GM12875 (cell line): ENCODE data around the gene RTTN.

Experiments
- H3K4me3 ChIP-seq: one replicate; pipeline ENCODE4 v1.5.1; 2011; ENCODE audit warnings: low read depth, low read length, control low read depth
- TF ChIP-seq, protein P1 (sequence below): IDR thresholded peaks from 2 replicates; pipeline ENCODE4 v1.5.1; 2011; ENCODE audit warnings: low read depth, mild to moderate bottlenecking, control low read depth, inconsistent platforms, low read length, moderate library complexity, borderline replicate concordance; ENCODE audit not compliant: insufficient read depth

Gene RTTN

DNA sequence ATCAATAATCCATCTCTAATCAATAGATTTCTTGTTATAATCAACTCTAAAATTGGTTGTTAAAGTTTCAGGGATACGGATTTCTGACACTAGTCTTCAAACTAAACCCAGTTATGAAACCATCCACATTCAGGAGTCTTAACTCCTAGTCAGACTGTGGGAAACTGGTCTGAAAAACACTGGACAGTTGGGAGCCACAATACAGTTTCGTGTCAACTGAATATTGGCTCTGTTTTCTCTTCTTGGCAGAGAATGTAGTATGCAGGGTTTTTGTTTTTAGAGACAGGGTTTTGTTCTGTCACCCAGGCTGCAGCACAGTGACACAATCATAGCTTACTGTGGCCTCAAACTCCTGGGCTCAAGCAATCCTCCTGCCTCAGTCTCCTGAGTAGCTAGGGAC is 123.1 kb downstream of the RTTN start:
- H3K4me3 ChIP-seq, result no peak overlapping the region
- TF ChIP-seq, protein P1, sequence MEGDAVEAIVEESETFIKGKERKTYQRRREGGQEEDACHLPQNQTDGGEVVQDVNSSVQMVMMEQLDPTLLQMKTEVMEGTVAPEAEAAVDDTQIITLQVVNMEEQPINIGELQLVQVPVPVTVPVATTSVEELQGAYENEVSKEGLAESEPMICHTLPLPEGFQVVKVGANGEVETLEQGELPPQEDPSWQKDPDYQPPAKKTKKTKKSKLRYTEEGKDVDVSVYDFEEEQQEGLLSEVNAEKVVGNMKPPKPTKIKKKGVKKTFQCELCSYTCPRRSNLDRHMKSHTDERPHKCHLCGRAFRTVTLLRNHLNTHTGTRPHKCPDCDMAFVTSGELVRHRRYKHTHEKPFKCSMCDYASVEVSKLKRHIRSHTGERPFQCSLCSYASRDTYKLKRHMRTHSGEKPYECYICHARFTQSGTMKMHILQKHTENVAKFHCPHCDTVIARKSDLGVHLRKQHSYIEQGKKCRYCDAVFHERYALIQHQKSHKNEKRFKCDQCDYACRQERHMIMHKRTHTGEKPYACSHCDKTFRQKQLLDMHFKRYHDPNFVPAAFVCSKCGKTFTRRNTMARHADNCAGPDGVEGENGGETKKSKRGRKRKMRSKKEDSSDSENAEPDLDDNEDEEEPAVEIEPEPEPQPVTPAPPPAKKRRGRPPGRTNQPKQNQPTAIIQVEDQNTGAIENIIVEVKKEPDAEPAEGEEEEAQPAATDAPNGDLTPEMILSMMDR, result no peak

DNA sequence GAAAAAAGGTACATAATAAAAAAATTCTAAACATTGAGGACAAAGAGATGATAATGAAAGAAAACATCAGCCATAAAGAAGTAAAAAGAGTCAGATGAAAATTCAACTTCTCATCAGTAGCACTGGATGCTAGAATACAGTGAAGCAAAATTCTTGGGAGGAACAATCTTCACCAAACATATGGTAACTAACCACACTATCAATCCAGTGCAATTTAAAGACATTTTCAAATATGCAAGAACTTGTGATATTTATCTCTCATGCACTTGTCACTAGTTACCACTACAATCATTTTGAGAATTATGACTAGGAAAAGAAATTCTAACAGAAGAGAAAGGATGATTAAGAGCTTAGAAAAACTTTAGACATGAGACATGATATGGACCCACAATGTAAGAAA is 127.4 kb downstream of the RTTN start:
- no peak overlapping the region for H3K4me3 ChIP-seq
- TF ChIP-seq, protein P1, result no peak

DNA sequence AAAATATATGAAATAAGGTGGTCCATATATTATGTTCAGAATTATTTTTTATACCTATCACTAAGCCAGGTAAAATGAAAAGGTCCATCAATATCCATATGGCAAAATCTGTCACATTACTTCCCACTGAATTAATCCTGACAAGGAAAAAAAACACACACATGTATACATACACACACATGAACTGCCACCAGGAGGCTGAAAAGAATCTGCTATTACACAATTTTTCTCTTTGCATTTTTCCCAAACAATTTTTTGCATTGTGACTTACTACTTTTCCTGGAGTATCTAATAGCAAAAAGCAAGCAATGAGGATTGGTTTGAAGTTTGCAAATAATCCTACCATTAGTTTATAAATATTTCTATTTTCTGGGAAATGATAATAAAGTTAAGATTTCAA is 129.6 kb downstream of the RTTN start:
- TF ChIP-seq, protein P1, result no peak
- H3K4me3 ChIP-seq, result no peak overlapping the region

DNA sequence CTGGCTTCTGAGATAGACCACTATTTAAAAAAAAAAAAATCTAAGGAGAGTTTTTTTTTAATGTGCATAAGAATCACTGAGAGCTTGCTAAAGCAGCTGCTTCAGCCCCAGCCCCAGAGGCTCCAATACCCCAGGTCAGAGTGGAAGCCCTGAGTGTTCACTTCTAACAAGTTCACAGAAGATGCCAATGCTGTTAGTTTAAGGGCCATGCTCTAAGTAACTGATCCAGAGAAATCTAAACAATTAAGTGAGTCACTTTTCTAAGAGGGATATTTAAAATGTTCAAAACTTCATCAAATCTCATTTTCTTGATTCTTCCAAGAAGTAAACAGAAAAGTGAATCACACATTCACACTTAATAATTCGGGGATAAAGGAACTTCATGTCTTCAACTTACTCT is 131.4 kb downstream of the RTTN start:
- TF ChIP-seq, protein P1, result no peak
- H3K4me3 ChIP-seq, result no peak overlapping the region

DNA sequence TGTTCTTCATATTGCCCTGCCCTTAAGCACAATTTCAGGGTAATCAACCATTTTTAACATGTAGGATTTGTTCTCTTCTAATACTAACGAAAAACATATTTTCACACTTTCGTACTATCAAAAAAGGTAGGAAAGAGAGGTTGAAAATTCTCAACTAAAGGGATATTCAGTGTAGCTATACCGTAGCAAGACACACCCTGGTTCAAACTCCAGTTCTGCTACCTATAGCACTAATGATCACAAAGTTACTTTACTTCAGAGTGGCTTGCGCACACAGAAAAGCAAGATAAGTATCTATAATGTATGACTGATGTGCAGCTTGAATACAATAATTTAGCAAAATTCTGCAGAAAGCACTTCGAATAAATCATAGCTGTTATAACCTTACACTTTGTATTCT is 132.1 kb downstream of the RTTN start:
- TF ChIP-seq, protein P1, result no peak
- H3K4me3 ChIP-seq, result no peak overlapping the region

DNA sequence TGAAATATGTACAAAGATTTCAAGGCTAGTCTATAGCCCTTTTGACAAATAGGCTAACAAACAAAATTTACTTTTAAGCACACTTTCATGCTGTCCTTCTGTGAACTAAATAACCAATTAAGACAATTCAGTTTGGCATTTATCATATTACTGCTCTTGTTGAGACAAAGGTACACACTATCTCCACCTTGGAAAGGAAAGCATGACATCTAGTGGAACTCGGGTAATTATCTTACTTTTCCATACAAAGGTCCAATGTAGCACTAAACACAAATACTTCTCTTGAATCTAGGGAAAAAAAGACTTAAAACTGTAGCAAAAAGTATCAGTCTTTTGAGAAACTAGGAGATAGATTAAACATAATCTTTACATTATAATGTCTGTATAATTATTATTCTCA is 132.8 kb downstream of the RTTN start:
- no peak overlapping the region for H3K4me3 ChIP-seq
- TF ChIP-seq, protein P1, result no peak

DNA sequence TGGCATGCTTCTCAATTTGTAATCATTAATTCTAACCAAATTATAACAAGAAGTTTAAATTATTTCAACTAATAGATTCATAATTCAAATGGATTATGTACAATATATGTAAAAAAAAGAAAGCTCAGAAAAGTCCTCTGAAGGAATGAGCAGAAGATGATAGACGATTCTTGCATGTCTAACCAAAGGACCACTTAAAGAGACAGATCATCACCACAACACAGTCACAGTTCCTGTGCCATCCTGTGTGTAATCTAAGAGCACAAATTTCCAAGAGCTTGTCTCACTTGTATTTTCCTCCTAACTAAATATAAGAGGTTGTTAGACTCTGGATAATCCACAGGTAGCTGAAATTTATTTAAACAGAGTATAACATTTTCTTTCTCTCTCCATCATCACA is 135.5 kb downstream of the RTTN start:
- TF ChIP-seq, protein P1, result no peak
- H3K4me3 ChIP-seq, result no peak overlapping the region
